Globus pallidus (tissue), 1 donor: ENCODE data around the gene FAM118B.

ENCODE experiments used
- DNase-seq: peaks from one replicate; pipeline ENCODE4 v3.0.0-alpha.2; 2015; ENCODE audit warnings: low spot score

The FAM118B gene

DNA sequence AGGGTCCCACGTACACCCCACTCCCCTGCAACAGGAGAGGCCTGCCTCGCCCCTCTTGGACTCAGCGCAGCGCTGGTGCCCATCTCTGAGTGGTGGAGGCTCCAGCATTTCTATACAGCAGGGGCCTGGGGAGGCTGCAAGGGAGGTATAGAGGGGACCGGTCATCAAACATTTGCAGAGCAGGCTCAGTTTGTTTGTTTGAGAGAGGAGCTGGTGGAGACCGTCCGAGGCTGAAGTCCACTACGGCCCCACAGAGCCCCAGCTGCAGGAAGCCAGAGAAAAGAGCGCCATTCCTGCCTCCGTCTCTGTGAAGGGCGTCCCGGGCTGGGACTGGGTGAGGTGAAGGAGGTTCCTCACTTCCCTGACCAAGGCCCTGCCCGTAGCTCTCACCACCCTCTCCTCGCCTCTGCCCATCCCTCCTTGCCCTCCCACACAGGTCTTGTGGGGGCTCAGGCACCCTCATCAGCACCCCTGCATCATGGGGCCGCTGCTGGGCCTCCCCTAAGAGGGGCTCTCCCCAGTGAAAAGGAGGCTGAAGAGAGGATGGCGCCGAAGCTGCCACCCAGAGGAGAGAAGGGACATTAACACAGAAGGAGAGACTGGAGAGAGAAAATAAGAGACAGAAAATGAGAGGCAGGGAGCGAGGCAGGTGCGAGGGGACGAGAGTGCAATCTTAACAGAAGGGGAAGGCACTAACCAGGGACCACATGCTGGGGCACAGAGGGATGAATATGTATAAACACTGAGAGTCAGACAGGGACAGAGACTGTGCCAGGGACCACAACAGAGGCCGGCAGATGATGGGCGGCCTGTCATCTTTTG lies 24.7 kb upstream of the FAM118B start:
- no peak for DNase-seq

- no peak for DNase-seq
These were observed 23.1 kb upstream of the FAM118B start for GRCh38 chr11:126188332-126189108.

GRCh38 chr11:126189109-126189929 lies 22.3 kb upstream of the FAM118B start:
- DNase-seq = no peak

- DNase-seq = no peak
These were observed 20.8 kb upstream of the FAM118B start for GRCh38 chr11:126190792-126191191.

GRCh38 chr11:126191379-126192073 lies 20.1 kb upstream of the FAM118B start:
- no peak for DNase-seq

DNA sequence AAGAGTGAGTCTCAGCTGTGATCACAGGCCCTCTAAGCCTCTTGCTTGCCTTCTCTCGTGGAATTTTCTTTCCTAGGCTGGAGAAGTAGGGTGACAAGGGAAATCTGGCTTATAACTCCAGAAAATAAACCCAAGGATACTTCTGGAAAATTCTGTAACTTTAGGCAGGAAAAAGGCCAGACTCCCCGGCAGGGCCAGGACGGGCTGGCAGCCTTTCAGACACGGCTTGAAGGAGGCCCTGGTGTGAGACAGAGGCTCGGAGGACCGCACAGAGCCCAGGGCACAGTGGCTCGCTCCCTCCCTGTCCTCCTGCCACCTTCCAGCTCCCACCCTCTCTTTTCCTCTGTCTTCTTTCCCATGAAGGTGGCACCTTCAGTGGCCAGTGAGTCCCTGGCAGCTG lies 19.2 kb upstream of the FAM118B start:
- DNase-seq = no peak

DNA sequence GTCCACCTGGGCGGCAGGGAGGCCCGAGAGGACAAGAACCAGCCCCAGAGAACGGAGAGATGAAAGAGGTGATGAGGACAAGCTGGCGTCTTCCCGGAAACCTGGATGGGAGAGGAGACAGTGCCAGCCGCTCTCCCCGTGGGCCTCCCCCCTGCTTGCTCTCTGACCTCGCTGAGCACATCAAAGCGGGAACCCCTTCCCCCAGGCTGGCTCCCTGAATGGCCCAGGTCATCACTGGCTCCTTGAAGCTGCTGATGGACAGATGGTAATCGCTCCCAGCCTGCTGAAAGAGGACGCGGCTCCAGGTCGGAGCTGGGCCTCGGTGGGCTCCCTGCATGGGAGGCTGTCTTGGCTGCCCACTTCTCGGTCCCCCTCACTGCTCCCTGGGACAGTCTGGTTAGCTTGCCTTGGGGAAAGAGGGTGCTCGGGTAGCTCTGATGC lies 18.5 kb upstream of the FAM118B start:
- no peak for DNase-seq

- peak; percentile 31 for DNase-seq
These were observed 17.4 kb upstream of the FAM118B start for GRCh38 chr11:126194121-126194543.

DNA sequence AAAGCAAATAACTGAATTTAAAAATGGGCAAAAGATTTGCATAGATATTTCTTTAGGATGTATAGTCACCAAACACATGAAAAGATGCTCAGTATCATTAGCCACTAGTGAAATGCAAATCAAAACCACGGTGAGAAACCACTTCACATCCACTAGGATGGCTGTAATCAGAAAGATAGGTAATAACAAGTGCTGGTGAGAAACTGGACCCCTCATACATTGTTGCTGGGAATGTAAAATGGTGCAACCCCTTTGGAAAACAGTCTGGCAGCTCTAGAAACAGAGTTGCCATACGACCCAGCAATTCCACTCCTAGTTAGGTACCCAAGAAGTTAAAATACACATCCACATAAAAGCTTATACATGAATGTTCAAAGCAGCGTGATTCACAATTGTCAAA lies 16.5 kb upstream of the FAM118B start:
- DNase-seq = no peak

DNA sequence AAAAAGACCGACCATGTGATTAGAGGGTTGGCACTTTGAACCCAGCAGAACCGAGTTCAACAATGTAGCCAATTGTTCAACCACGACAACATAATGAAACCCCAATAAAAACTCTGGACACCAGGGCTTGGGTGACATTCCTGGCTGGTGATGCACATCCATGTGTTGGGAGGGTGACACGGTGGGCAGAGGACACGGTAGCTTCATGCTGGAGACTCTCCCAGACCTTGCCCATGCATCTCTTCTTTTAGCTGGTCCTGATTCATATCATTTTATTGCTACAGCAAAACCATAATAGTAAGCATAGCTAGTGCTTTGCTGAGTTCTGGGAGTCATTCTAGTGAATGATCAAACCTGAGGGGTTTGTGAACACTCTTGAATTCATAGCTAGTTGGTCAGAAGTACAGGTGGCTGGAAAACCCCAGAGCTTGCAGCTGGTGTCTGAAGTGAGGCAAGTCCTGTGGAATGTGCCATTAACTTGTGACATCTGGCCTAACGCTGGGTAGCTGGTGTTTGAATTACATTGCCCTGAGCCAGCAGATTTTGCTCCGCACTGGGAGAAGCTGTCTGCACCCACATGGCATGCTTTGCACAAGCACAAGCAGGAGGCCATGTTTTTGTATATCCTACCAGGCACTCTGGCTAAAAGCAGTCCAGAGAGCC lies 14.2 kb upstream of the FAM118B start:
- no peak for DNase-seq

- DNase-seq = no peak
These were observed 12.9 kb upstream of the FAM118B start for GRCh38 chr11:126198648-126199047.

GRCh38 chr11:126202646-126203359 lies 8.8 kb upstream of the FAM118B start:
- DNase-seq = no peak

DNA sequence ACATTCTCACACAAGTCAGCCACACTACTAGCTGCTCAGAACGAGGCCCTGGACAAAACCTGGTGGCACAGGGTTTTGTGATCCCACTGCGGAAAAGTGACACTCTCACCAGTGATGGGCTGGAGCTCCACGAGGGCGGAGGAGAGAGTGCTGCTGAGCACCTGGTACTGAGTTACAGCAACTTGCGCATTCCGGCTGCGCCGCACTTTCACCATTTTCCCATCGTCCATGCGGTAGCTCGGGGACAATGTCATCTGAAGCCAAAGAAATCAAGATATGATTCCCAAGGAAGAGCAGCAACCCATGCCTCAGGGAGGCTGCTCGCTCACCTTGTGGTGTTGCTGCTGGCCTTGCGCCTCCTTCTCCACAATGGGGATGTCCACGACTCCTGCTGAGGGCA lies 6.2 kb upstream of the FAM118B start:
- no peak for DNase-seq

DNA sequence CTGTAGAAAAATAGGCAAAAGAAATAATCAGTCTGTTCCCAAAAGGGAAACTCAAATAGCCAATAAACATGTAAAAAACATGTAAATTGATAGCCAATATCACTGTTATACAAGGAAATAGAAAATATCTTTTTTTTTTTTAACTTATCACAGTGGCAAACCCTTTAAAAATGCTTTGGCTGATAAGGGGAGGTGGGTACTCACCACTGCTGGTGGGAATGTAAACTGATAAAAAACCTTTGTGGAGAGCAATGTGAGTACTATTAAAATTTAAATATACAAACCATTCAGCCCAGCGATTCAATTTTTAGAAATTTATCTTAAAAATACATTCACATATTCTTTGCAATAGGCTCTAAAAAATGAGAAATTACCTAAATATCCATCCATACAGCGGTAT lies 3.7 kb upstream of the FAM118B start:
- DNase-seq = no peak

- DNase-seq = no peak
These were observed 729 bp upstream of the FAM118B start for GRCh38 chr11:126210871-126211235.

DNA sequence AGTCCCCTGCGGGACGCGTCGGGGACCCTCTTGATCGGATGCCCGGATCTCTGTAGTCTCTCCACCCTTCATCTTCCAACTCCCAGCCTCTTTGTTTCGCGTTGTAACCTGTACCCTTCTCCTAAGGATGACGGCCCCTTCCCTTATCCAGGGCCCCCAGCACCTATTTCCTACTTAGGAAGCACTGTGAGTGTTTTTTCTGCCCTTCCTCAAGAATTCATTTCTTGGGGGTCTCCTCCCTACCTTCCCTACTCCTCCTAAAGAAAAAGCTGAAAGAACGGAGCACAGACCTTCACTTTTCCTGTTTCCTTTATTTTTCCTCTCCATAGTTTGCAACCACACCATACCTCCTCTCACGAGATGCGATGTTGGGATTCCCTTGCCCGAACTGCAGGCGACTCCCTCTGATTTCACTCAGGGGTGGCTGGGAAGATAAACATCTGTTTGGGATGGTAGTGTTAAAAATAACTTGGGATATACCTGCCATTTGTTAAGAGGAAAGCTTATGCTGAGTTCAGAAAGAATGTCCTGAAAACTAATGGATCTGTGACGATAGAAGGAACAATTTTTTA lies 593 bp downstream of the FAM118B start:
- DNase-seq = no peak

DNA sequence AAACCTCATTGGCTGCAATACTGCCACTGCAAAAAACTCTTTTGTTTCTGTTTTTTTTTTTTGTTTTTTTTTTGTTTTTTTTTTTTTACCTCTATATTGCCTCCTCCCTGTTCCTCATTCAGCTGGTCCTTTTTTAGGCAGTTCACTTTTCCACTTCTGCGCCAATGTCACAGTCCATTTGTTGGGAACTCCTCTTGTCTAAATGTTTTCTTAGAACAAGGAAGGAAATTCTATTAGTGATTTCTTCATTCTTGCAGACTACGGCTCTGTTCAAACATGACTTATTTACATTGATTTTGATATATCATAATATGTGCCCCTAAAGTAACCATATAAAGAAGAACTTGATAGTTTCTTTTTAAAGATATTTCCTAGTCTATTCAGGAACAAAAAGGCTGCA lies 2.9 kb downstream of the FAM118B start:
- DNase-seq = no peak

DNA sequence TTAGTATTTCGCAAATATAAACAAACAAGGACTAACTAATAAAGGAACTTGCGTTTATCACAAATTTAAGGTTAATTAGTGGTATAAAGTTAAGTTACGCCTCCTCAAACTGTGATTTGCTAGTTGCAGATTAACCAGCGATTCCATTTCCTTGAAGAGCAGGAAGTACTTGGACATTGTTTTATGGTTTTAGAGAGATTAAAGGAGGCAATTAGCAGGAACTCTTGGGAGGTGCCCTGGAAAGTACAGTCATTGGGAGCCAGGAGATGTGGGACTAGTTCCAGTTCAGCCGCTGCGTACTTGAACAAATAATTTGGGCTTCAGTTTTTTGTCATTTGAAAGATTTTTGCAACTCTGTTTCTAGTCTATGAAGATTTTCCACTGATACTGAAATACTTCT lies 3.3 kb downstream of the FAM118B start:
- no peak for DNase-seq

DNA sequence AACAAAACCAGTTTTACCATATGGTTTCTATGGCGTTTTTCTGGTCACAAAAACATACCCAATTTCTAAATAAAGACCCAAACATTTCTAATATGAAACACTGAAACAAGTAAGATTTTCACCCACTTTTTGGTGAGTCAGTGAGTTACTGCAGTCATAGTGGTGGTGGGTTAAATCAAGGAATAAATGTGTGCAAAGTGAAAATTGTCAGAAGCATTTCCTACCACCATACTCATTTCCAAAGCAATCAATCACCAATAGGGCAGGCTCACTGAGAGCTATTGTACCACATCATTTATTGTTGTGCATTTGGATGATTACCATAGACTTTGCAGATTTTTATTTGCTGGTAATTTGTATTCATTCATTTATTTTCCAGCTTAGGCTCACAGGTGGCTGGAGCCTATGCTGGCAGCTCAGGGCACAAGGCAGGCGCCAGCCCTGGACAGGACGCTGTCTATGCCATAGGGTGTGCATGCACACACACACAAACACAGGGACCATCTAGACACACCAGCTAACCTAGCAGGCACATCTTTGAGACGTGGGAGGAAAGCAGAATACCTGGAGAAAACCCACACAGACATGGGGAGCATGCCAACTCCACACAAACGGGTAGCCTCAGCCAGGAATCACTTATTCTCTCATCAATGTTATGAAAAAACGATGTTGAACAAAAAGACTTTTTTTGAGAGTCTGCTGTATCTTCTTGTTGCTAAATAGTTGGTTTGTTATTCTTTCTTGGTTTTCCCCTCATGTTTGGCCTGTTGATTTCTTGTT lies 5.1 kb downstream of the FAM118B start:
- DNase-seq = no peak

GRCh38 chr11:126217491-126217890 lies 5.9 kb downstream of the FAM118B start:
- no peak for DNase-seq
